ENCODE measurements around the gene C16orf90.
A peak's percentile ranks its signal among the peaks of the same experiment; 100 is the strongest.
"Not testable (repeated sequence)": the region's sequence is repeated elsewhere in the genome, so short reads cannot be mapped to it uniquely, and the experiment has no call there.

The C16orf90 gene

DNA sequence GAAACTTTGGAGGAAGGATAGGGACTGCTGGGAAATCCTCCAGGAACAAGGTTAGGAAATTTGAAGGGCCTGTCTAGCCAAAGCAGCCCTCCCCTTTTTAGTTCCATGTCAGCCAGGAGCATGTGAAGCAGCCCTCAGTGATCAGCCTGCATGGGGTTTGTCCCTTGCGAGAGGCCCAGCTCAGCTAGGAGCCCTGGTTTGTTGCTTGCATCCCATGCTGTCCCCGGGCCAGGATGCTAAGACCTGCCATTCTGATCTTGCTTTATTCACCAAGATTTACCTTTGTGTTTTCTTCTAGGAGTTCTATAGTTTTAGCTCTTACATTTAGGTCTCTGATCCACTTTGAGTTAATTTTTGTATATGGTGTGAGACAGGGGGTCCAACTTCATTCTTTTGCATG, 33.1 kb upstream of the C16orf90 start:
- H3K9me3 ChIP-seq (ENCODE audit: control insufficient read depth, insufficient read depth, low read length) = no peaks in the 10 kb centered on the region
- H3K27ac ChIP-seq (ENCODE audit: low read length) = no peak overlapping the region
- no peak overlapping the region for H3K4me3 ChIP-seq (ENCODE audit: low read length)
- H3K27me3 ChIP-seq (ENCODE audit: control insufficient read depth, insufficient read depth, low read length) = no peaks in the 10 kb centered on the region
- WGBS (ENCODE audit: insufficient coverage, insufficient read length) = no CpG with 5 or more reads among the region's 2 CpGs
- peaks cover 4% of the 10 kb centered on the region; the same call in 1 of the 2 replicates for H3K36me3 ChIP-seq (ENCODE audit: control insufficient read depth, insufficient read depth, low read length)
- no peaks in the 10 kb centered on the region for H3K4me1 ChIP-seq (ENCODE audit: control insufficient read depth, insufficient read depth, low read length)
- no peak for DNase-seq (ENCODE audit: low read depth, low spot score)

DNA sequence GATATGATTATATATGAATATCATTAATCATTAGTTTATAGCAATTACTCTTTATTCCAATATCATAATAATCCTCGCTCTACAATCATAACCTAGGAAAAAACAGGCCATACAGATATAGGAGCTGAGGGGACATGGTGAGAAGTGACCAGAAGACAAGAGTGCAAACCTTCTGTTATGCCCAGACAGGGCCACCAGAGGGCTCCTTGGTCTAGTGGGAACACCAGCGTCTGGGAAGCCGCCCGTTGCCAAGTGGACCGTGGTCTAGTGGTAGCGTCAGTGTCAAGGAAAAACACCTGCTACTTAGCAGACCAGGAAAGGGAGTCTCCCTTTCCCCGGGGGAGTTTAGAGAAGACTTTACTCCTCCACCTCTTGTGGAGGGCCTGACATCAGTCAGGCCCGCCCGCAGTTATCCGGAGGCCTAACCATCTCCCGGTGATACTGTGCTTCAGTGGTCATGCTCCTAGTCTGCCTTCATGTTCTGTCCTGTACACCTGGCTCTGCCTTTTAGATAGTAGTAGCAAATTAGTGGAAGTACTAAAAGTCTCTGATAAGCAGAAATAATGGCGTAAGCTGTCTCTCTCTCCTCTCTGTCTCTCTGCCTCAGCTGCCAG, 32.0 kb upstream of the C16orf90 start:
- H3K9me3 ChIP-seq (ENCODE audit: control insufficient read depth, insufficient read depth, low read length); H3K36me3 ChIP-seq (ENCODE audit: control insufficient read depth, insufficient read depth, low read length); H3K4me3 ChIP-seq (ENCODE audit: low read length); H3K27me3 ChIP-seq (ENCODE audit: control insufficient read depth, insufficient read depth, low read length); H3K4me1 ChIP-seq (ENCODE audit: control insufficient read depth, insufficient read depth, low read length); H3K27ac ChIP-seq (ENCODE audit: low read length): not testable (repeated sequence)
- no CpG with 5 or more reads among the region's 12 CpGs for WGBS (ENCODE audit: insufficient coverage, insufficient read length)
- DNase-seq (ENCODE audit: low read depth, low spot score) = peak; percentile 18

DNA sequence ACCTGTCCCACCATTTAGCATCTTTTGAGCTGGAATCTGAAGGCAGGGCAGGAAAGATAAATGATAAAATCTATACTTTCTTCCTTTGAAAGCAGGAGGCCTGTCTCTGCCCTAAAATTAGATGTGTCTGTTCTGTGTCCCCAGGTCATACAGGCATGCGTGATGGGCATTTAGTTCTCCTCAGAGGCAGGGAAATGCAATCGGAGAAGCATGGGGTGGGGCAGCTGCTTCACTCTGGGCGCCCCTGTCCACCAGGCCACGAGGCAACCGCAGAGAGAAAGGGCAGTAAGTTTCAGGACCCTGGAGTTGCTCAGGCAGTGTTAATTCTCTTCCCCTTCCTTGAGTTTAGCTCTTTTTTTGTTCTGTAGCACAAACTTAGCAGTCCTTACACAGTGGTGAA, 30.7 kb upstream of the C16orf90 start:
- no peaks in the 10 kb centered on the region for H3K4me1 ChIP-seq (ENCODE audit: control insufficient read depth, insufficient read depth, low read length)
- no peaks in the 10 kb centered on the region for H3K27me3 ChIP-seq (ENCODE audit: control insufficient read depth, insufficient read depth, low read length)
- WGBS (ENCODE audit: insufficient coverage, insufficient read length) = no CpG with 5 or more reads among the region's 5 CpGs
- no peak overlapping the region for H3K4me3 ChIP-seq (ENCODE audit: low read length)
- peaks cover 2% of the 10 kb centered on the region; the same call in 1 of the 2 replicates for H3K36me3 ChIP-seq (ENCODE audit: control insufficient read depth, insufficient read depth, low read length)
- H3K9me3 ChIP-seq (ENCODE audit: control insufficient read depth, insufficient read depth, low read length) = no peaks in the 10 kb centered on the region
- H3K27ac ChIP-seq (ENCODE audit: low read length) = no peak overlapping the region
- DNase-seq (ENCODE audit: low read depth, low spot score) = no peak

DNA sequence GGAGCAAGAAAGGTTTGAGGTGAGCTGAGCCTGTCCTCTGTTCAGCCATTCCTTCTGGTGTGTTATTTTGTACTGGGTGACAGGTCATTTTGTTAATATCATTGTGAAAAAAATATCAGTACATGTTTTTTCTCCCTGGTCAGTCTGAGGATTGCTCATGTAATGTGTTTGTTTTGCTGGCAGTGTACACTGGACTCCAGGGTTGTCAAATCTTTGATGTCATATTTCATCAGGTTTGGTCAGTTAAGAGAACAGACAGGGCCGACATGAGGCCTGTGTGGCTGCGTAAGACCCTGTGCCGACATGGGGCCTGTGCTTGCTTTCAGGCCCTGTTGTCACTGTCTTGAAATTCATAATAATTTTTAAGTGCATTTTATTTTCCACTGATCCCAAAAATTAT, 28.0 kb upstream of the C16orf90 start:
- DNase-seq (ENCODE audit: low read depth, low spot score) = no peak
- H3K27ac ChIP-seq (ENCODE audit: low read length) = no peak overlapping the region
- no CpG with 5 or more reads among the region's 3 CpGs for WGBS (ENCODE audit: insufficient coverage, insufficient read length)

DNA sequence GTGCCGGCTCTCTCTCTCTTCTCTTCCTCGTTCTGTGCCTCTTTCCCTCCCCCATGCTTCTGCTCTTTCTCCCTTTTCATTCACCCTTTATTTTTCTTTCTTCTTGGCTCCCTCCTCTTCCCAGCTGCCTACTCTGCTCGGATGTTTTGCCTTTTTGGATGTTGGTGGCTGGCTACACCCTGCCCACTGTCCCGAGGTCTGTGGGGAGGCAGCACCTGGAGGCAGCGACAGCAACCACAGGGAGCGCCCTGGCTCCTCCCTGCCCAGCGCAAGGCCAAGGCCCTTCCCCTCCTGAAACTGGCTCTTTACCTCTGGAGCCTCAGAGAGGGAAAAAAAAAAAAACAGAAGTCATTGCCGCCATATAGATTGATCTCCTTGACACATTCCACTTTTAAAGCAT, 25.6 kb upstream of the C16orf90 start:
- no peak overlapping the region for H3K27ac ChIP-seq (ENCODE audit: low read length)
- H3K9me3 ChIP-seq (ENCODE audit: control insufficient read depth, insufficient read depth, low read length) = no peaks in the 10 kb centered on the region
- WGBS (ENCODE audit: insufficient coverage, insufficient read length) = no CpG with 5 or more reads among the region's 8 CpGs
- H3K4me3 ChIP-seq (ENCODE audit: low read length) = no peak overlapping the region
- DNase-seq (ENCODE audit: low read depth, low spot score) = no peak
- H3K36me3 ChIP-seq (ENCODE audit: control insufficient read depth, insufficient read depth, low read length) = peaks cover 2% of the 10 kb centered on the region; the same call in 1 of the 2 replicates
- H3K4me1 ChIP-seq (ENCODE audit: control insufficient read depth, insufficient read depth, low read length) = no peaks in the 10 kb centered on the region
- no peaks in the 10 kb centered on the region for H3K27me3 ChIP-seq (ENCODE audit: control insufficient read depth, insufficient read depth, low read length)

More for the DNA sequence above, 28.0 kb upstream of the C16orf90 start:
- Histone ChIP-seq H3K9me3 (ENCODE audit: control insufficient read depth, insufficient read depth, low read length) (no peaks in the 10 kb centered on the region), H3K4me3 (ENCODE audit: low read length) (no peak overlapping the region), H3K27me3 (ENCODE audit: control insufficient read depth, insufficient read depth, low read length) (no peaks in the 10 kb centered on the region), H3K36me3 (ENCODE audit: control insufficient read depth, insufficient read depth, low read length) (peaks cover 2% of the 10 kb centered on the region; the same call in 1 of the 2 replicates), H3K4me1 (ENCODE audit: control insufficient read depth, insufficient read depth, low read length) (no peaks in the 10 kb centered on the region)

DNA sequence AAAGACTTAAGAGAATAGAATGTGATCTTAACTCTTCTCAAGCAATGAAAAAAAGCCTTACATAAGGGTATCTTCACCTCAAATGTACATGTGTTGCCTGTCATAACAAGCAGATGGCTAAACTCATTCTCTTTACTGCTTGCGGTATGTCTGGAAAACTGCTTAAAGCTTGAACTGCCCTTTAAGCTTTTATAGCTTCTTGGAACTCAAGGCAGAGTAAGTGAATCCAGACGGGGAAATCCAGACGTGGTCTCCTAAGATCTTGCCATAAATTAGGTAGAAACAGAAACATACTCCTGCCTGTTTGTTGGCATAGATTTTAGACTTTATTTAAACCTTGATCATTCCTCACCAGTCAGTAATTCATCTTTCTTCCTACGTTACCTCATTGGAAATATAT, 25.1 kb upstream of the C16orf90 start:
- Histone ChIP-seq H3K36me3 (ENCODE audit: control insufficient read depth, insufficient read depth, low read length) (peaks cover 2% of the 10 kb centered on the region; the same call in 1 of the 2 replicates), H3K27ac (ENCODE audit: low read length) (no peak overlapping the region), H3K27me3 (ENCODE audit: control insufficient read depth, insufficient read depth, low read length) (no peaks in the 10 kb centered on the region), H3K9me3 (ENCODE audit: control insufficient read depth, insufficient read depth, low read length) (no peaks in the 10 kb centered on the region), H3K4me1 (ENCODE audit: control insufficient read depth, insufficient read depth, low read length) (no peaks in the 10 kb centered on the region), H3K4me3 (ENCODE audit: low read length) (no peak overlapping the region)
- WGBS (ENCODE audit: insufficient coverage, insufficient read length) = no CpG with 5 or more reads among the region's 4 CpGs
- DNase-seq (ENCODE audit: low read depth, low spot score) = no peak

DNA sequence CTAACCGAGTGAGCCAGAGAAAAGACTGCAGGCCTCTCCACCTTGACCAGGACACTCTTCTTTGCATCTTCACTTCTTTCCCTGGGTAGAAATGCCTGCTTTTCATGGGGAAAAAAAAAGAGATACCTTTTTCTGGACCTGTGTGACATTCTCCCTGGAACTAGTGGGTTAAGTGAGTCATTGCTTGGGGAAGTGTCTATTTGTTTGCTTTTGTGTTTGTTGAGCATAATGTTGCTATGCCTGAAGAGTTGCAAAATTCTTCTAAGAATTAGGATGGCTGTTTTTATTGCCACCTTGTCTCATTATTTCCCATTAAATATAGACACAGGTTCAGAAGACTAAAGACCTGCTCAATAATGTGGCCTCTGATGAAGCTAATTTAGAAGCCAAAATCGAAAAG, 24.3 kb upstream of the C16orf90 start:
- WGBS (ENCODE audit: insufficient coverage, insufficient read length) = no CpG with 5 or more reads among the region's 2 CpGs
- H3K36me3 ChIP-seq (ENCODE audit: control insufficient read depth, insufficient read depth, low read length) = no peaks in the 10 kb centered on the region; the same call in 1 of the 2 replicates

DNA sequence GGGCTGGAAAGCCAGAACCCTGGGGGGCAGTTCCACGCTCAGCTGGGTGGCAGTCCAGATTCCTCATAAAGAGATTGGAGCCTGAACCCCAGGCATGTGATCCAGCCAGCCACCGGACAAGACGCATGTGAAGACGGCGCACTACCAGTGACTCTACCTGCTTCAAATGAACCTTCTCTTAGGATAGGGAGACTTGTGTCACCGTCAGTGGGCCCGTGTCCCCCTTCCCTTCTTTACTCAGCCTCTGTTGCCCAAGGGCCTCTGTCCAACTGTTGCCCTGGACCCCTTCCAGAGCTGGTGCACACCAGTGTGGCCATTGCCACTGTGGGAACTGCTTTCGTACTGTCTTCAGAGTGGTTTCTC, 23.7 kb upstream of the C16orf90 start:
- no peak overlapping the region for H3K27ac ChIP-seq (ENCODE audit: low read length)
- H3K4me1 ChIP-seq (ENCODE audit: control insufficient read depth, insufficient read depth, low read length) = no peaks in the 10 kb centered on the region
- no peak overlapping the region for H3K4me3 ChIP-seq (ENCODE audit: low read length)
- H3K27me3 ChIP-seq (ENCODE audit: control insufficient read depth, insufficient read depth, low read length) = no peaks in the 10 kb centered on the region
- no peak for DNase-seq (ENCODE audit: low read depth, low spot score)
- no CpG with 5 or more reads among the region's 8 CpGs for WGBS (ENCODE audit: insufficient coverage, insufficient read length)
- H3K36me3 ChIP-seq (ENCODE audit: control insufficient read depth, insufficient read depth, low read length) = peaks cover 1% of the 10 kb centered on the region; the same call in 1 of the 2 replicates
- no peaks in the 10 kb centered on the region for H3K9me3 ChIP-seq (ENCODE audit: control insufficient read depth, insufficient read depth, low read length)

More for the DNA sequence above, 24.3 kb upstream of the C16orf90 start:
- Histone ChIP-seq H3K4me1 (ENCODE audit: control insufficient read depth, insufficient read depth, low read length) (no peaks in the 10 kb centered on the region), H3K27ac (ENCODE audit: low read length) (no peak overlapping the region), H3K9me3 (ENCODE audit: control insufficient read depth, insufficient read depth, low read length) (no peaks in the 10 kb centered on the region), H3K4me3 (ENCODE audit: low read length) (no peak overlapping the region), H3K27me3 (ENCODE audit: control insufficient read depth, insufficient read depth, low read length) (no peaks in the 10 kb centered on the region)
- no peak for DNase-seq (ENCODE audit: low read depth, low spot score)

DNA sequence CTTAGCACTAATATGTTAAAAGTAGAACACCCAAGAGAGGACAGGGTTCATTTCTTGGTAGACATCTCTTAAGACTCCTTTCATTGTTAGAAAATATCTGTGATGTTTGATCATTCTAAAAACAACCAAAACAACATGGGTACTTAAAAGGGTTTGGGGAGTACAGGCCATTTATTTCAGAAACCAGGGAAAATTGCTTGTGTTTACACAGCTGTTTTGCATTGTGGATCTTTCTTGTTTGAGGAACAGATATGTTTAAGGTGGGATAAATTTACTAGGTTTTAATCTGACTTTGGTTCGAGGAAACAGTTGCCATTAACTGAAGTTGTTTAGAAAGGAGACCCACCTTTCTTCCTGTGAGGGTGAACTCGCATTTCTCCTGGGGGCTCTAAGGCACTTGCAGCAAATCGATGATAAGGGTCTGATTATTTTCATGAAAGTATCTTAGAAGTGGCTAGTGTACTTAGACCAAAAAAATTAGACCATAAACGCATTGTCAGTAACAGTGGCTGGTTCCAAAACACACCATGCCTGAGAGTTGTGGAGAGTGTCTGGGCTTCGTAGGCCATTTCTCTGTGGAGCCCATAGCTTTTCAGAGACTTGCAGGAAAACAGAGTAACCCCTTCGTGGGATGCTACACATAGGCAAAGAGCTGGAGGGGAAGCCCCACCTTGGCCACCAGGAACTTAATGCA, 23.1 kb upstream of the C16orf90 start:
- no peaks in the 10 kb centered on the region for H3K27me3 ChIP-seq (ENCODE audit: control insufficient read depth, insufficient read depth, low read length)
- no peak overlapping the region for H3K27ac ChIP-seq (ENCODE audit: low read length)
- no peaks in the 10 kb centered on the region for H3K4me1 ChIP-seq (ENCODE audit: control insufficient read depth, insufficient read depth, low read length)
- H3K9me3 ChIP-seq (ENCODE audit: control insufficient read depth, insufficient read depth, low read length) = no peaks in the 10 kb centered on the region
- H3K36me3 ChIP-seq (ENCODE audit: control insufficient read depth, insufficient read depth, low read length) = peaks cover 3% of the 10 kb centered on the region; the same call in 1 of the 2 replicates
- no peak for DNase-seq (ENCODE audit: low read depth, low spot score)
- H3K4me3 ChIP-seq (ENCODE audit: low read length) = no peak overlapping the region
- WGBS (ENCODE audit: insufficient coverage, insufficient read length) = no CpG with 5 or more reads among the region's 6 CpGs

DNA sequence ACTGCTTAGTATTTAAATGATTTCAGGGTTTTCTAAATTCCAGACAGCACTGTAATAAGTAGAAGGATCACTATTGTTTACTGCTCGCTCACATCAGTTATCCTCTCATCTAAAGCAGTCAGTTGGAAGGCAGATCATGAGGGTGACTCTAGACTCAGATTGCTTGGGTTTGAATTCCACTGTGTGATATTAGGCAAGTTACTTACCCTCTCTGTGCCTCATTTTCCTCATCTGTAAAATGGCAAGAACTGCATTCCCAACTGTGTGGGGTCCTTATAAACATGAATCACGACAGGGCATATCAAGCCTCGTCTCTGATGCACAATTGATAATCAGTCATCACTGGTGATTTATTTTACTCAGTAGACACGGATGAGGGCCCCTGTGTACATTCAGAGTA, 20.6 kb upstream of the C16orf90 start:
- Histone ChIP-seq H3K4me1 (ENCODE audit: control insufficient read depth, insufficient read depth, low read length) (no peaks in the 10 kb centered on the region), H3K27ac (ENCODE audit: low read length) (no peak overlapping the region), H3K36me3 (ENCODE audit: control insufficient read depth, insufficient read depth, low read length) (peaks cover 3% of the 10 kb centered on the region; the same call in 1 of the 2 replicates), H3K27me3 (ENCODE audit: control insufficient read depth, insufficient read depth, low read length) (no peaks in the 10 kb centered on the region), H3K9me3 (ENCODE audit: control insufficient read depth, insufficient read depth, low read length) (no peaks in the 10 kb centered on the region), H3K4me3 (ENCODE audit: low read length) (no peak overlapping the region)
- no CpG with 5 or more reads among the region's 4 CpGs for WGBS (ENCODE audit: insufficient coverage, insufficient read length)
- no peak for DNase-seq (ENCODE audit: low read depth, low spot score)

DNA sequence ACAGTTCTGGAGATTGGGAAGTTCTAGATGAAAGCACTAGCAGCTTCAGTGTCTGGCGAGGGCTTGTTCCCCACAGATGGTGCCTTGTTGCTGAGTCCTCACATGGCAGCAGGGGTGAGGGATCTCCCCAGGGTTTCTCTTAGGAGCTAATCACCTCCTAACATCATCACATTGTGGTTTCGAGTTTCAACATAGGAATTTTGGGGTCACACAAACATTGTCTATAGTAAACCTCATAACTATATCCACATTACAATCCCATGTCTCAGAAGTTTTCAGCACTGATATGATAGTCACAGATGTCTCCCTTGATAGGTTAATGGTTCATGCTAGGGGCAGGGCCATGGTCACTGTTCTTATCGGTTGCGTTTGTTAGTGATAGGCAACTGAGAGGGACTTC, 19.3 kb upstream of the C16orf90 start:
- Histone ChIP-seq H3K27me3 (ENCODE audit: control insufficient read depth, insufficient read depth, low read length) (no peaks in the 10 kb centered on the region), H3K4me3 (ENCODE audit: low read length) (no peak overlapping the region), H3K4me1 (ENCODE audit: control insufficient read depth, insufficient read depth, low read length) (no peaks in the 10 kb centered on the region), H3K36me3 (ENCODE audit: control insufficient read depth, insufficient read depth, low read length) (peaks cover 3% of the 10 kb centered on the region; the same call in 1 of the 2 replicates), H3K9me3 (ENCODE audit: control insufficient read depth, insufficient read depth, low read length) (no peaks in the 10 kb centered on the region), H3K27ac (ENCODE audit: low read length) (no peak overlapping the region)
- no peak for DNase-seq (ENCODE audit: low read depth, low spot score)
- no CpG with 5 or more reads among the region's 4 CpGs for WGBS (ENCODE audit: insufficient coverage, insufficient read length)
